ENCODE data around the gene PARP1.

PARP1 gene

DNA sequence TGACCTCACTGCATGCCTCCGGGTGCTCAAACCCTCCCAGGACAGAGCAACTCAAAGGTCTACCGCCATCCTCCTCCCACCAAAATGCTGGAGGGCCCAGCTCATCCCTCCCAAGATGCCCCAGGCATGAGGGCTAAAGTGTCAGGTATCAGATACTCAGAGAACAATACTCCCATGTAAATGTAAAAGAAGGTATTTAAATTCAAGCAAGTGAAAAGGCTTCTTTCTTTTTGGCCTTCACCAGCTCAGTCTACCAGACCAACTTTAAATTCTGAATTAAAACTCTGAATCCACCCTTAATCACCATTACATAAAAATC, 3.0 kb downstream of the PARP1 start:
- DNase-seq: no peak

DNA sequence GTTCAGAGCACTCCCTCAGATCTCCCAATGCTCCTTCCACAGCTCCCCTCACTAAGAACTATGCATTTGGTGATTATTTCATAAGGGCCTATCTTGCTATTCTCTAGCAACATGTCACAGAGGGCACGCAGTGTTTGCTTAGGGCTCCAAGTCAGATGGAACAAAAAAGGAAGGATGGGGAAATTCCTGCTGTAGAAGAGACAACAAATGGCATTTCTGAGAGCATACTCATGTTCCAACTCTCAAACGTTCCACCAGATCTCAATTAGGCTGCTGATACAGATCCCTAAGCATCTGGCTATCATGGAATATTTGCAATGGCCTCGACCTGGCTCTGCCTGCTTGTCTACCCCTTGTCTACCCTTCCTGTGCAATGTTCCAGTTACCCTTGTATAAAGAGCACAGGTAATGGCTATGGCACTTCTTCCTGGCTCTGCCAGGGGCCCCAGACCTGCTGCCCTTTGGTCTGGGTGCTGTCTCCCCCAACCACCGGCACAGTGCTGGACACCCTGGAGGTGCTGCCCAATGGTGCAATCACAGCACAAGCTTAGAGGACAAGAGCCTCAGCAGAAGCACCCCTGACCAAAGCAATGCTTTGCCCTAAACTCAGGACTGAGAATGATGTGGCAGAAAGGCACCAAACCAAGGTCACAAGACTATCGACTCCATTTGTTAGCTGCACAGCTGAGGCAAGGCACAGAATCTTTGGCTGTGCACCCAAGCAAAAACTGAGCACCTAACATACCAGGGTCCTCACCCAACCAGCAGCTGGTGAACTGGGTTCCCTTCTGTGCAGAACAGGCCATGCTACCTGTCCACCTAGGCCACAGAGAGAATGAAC, 3.6 kb downstream of the PARP1 start:
- no peak for DNase-seq

DNA sequence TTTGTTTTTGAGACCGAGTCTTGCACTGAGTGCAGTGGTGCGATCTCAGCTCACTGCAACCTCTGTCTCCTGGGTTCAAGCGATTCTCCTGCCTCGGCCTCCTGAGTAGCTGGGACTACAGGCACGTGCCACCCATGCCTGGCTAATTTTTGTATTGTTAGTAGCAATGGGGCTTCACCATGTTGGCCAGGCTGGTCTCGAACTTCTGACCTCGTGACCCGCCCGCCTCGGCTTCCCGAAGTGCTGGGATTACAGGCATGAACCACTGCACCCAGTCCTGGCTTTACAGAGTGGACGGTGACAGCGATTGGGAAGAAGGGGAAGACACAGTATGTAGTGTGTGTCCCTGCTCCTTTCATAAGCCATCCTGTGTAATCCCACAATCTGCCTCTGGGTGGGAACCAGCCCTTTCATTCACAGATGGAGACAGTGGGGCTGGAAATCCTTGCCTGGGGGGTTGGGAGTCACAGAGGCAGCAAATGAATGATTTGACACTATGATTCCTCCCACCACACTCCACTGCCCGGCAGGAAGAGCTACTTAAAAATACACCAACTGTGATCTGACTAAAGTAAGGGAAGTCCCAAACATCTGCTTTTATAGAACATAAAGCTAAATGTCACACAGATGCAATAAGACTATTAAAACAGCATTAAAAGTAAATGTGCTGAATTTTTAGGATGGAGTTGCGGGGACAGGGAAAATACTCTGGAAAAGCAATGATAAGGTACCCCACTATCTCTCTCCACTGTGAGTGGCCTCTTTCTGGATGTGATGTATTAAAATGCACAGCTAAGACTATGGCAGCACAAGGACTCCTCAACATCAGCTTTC, 4.5 kb downstream of the PARP1 start:
- no peak for DNase-seq

DNA sequence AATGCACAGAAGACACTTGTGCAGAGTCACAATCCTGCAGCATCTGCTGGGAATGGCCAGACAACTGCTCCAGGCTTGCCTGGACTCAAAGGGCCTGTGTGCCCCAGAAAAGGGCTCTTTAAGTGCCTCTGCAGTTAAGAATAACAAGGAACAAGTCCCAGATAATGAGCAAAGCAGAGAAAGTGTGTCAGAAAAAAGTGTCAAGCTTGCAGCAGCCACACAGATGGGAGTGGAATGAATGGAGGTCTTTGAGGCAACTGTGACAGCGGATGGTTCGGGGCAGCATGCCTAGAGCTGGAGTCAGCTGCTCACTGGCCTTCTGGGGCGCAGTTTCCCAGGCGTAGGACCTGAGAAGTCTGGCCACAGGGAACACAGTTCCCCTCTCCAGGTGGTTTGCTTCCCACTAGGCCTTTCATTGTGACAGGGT, 5.1 kb downstream of the PARP1 start:
- DNase-seq: no peak

DNA sequence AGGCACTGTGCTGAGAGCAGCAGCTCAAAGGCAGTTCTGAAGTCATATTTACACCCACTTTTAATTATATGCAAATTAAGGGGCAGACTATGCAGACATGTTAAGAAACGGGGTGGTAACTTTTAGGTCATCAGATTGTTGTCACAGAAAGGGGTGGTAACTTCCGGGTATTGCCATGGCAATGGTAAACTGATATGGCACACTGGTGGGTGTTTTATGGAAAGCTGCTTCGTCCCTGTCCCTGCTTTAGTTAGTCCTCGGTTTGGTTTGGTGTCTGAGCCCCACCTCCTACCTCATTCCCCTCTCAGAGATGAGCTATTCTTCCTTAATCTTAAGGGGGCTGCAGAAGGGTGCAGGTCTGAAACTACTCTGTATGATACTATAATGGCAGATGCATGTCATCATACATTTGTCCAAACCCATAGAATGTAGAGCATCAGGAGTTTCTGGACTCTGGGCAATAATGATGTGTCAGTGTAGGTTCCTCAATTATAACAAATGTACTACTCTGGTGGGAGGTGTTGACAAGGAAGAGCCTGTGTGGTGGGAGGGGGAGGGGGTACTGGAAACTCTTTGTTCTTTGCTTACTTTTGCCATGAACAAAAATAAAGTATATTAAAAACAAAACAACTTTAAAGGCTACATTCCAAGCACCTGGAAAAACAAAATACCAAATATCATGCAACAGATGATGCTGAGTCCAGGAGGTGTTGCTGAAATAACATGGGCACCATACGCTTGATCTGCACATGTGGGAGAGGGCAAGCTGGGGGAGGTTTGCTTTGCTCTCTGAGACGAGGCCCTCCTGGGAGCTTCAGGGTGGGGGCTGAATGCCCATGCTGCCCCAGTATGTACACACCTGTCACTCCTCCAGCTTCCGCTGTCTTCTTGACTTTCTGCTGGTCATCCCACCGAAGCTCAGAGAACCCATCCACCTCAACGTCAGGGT, 6.3 kb downstream of the PARP1 start:
- DNase-seq: no peak

DNA sequence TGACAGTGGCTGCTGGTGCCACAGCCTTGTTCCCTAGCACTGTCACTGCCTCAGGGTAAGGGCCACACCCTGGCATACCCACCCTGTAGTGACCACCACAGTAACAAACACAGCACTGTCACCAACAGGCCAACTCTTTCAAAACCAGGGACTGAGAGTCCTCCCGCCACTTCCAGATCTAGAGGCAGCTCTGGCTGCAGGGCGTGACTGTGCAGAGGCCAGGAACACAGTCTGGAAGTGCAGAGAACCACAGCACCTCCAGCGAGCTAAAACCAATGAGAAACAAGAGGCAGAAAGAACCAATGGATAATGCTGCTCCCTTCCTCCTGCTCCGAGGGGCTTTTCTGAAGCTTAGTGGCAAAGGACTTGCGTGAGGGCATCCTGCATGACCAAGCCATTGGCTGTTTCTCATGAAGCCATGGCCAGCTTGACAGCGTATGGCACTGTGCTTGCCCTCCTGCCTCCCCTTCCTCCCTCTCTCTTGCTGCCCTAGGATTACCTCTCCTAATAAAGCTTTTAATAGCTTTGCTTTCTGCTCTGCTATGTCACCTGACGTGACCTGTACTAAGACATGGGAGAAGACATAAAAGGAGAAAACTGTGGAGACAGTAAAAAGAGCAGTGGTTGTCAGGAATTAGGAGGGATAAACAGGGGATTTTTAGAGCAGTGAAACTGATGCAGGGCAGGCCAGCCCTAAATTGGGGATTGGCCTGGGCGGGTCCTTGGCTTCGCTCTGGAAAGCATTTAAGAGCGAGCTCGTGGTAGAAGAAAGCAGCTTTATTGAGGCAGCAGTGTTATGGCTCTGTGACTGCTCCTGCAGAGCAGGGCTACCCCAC, 7.2 kb downstream of the PARP1 start:
- no peak for DNase-seq

DNA sequence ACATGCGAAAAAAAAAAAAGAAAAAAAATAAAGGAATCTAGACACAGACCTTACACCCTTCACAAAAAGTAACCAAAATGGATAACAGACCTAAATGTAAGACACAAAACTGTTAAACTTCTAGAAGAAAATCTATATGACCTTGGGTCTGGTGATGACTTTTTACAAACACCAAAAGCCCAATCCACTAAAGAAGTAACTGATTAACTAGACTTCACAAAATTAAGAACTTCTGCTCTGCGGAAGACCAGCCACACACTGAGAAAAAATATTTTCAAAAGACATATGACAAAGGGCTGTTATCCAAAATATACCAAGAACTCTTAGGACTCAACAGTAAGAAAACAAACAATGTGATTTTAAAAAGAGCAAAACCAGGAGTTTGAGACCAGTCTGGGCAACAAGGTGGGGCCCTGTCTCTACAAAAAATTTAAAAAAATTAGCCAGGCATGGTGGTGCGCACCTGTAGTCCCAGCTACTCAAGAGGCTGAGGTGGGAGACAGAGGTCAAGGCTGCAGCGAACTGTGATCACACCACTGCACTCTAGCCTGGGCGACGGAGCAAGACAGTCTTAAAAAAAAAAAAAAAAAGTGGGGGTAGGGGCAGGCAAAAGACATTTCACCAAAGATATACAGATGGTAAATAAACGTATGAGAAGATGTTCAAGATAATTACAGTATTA, 9.8 kb downstream of the PARP1 start:
- DNase-seq: no peak

DNA sequence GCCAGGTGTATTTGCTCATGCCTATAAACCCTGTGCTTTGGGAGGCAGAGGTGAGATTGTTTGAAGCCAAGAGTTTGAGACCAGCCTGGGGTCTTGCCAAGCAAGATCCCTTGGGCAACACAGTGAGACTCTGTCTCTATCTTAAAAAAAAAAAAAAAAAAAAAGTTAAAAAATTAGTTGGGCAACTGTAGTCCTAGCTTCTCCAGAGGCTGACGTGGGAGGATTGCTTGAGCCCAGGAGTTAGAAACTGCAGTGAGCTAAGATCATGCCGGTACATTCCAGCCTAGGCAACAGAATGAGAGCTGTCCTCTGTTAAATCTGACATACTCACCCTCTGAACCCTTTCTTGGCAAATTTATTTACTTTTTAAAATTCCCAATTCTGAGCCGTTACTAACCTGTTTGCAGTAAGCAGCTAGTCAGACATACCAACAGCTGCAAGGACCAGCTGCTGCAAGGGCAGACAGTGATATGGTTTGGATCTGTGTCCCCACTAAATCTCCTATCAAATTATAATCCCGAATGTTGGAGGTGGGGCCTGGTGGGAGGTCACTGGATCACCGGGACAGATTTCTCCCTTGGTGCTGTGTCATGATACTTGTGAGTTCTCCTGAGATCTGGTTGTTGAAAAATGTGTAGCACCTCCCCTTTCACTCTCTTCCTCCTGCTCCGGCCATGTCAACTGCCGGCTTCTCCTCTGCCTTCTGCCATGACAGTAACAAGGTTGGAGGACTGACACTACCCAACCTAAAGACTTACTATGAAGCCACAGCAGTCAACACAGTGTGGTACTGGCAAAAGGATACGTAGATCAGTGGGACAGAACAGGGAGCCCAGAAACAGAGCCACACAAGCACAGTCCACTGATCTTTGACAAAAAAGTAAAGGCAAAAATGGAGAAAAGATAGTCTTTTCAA, 10.6 kb downstream of the PARP1 start:
- DNase-seq: no peak

DNA sequence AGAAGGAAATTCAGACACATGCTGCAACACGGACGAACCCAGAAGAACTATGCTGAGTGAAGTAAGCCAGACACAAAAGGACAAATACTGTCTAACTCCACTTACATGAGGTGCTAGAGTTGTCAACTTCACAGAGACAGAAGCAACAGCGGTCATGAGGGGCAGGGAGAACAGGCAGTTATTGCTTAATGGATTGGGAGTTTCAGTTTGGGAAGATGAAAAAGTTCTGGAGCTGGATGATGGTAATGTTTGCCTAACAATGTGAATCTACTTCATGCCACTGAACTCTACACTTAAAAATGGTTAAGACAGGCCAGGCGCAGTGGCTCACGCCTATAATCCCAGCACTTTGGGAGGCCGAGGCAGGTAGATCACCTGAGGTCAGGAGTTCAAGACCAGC, 12.1 kb downstream of the PARP1 start:
- DNase-seq: no peak

DNA sequence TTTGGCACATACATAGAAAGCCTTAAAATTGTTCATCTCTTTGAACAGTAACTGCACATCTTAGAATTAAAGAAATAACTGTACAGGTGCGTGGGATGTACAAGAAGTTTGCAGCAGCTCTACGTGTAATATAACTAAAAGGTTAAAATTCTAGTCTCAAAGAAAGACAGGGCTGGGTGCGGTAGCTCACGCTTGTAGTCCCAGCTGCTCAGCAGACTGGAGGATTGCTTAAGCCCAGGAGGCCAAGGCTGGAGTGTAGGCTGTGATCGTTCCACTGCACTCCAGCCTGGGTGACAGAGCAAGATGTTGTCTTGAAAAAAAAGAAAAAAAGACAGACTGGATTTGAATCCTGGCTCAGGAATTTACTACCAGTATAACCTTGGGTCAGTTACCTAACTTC, 13.4 kb downstream of the PARP1 start:
- DNase-seq: no peak

DNA sequence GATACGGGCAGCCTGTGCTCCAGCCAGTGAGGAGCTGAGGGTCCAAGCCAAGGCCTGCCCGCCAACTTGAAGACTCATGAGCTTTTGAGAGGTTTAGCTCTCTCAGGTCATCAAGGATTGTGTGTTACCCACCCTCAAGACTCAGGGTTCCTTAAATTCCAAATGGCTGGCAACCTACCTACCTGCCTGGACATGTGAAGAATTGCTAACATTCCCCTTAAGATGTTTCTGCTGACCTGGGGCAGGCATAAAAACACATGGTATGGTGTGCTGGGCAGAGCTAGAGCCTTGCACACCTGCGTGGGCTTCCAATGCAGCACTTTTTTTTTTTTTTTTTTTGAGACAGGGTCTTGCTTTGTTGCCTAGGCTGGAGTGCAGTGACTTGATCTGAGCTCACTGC, 17.2 kb downstream of the PARP1 start:
- no peak for DNase-seq

DNA sequence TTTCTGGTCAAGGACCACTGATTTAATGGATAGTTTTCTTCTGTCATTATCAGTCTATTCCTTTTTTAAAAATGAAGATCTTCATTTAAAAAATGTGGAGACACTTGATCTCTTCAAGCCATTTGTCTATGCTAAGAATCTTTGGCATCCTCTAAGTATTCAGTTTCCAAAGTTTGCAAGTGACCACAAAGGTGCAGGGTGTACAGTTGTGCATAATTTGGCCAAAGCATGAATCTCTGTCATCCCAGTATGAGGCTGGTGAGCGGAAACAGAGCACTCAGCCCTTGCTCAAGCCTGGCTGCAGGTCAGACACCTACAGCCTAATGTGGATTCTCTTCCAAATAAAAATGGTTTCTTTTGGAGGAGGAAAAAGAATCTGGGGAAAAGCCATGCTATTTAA, 19.8 kb downstream of the PARP1 start:
- DNase-seq: no peak

DNA sequence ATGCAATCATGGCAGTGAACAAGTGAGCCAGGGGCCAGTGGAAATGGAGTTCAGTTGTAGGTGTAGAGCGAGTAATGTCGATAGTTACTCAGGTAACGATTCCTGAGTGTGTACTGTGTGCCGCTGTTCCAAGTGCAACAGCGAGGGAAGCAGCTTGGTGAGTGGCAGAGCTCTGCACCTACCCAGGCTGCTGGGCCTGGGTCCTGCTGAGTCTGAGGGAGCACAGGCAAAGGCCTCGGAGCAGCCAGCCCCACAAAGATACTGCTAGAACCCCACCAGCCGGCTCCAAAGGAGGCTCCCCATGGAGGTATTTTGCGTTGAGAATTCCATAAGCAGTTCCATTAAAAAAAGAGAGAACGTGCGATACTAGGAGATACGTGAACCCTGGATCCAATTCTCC, 23.2 kb downstream of the PARP1 start:
- no peak for DNase-seq

DNA sequence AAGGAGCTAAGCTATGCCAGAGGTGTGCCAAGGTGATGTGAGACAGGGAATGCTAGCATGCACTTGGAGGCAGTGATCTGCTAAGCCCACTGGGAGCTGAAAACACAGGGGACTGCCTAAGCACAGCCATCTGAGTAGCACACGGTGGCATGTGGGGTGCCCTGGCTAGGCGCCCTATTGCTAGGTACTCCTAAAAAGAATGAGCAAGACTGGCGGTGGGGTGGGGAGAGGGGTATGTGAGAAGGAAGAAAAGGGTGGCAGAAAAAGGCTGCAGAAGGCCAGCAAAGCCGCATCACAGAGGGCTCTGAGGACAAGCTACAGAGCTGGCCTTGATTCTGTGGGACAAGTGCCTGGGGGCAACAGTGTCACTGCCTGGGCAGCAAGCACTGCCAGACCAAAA, 23.9 kb downstream of the PARP1 start:
- DNase-seq: no peak

DNA sequence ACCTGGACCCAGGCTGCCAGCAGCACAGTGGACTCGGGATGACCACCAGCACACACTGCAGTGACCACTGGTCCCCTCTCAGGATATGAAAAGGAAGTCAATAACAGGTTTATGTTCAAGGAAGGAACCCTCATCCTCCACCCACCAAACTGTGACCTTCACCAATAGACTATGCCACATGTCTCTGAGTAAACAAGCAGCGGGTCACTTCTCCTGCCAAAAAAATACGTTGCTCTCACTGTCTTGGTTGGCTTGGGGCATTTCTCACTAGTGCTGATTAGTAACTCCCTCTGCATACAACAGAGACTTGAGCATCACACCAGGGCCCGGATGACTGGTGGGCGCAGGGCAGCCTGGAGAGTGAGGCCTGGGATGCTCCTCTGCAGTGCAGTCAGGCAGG, 25.9 kb downstream of the PARP1 start:
- DNase-seq: no peak

DNA sequence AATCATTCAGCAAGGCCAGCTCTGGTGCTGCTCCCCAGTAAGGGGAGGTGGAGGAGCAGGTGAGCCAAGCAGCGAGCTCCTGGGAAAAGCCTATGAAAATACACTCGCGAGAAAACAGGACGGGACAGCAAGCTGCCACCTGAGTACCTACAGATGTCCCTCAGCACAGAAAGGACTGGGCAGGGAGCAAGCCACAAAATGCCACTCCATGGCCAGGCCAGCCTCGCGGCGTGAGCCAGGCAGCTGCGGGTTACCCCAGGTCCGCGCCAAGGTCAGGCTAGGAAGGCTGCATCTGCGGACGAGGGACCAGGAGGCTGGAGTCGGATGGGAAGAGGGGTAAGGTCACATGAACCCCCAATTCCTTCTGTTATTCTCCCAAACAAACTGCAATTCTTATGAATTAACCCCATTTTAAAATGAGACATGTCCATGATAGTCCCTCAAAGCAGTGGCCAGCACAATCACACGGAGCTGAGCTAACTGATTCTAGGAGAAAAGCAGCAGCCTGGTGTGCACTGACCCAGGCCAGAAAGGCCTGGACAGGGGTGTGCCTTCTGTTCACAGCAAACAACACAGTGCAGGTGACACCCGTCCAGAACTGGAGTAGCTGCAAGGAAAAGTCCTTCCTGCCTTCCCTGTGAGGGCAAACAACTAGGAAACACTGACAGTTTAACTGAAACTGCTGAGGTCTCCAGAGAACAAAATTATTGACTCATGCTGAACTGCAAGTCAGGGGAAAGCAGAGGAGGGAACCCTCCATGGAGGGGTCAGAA, 26.5 kb downstream of the PARP1 start:
- no peak for DNase-seq

DNA sequence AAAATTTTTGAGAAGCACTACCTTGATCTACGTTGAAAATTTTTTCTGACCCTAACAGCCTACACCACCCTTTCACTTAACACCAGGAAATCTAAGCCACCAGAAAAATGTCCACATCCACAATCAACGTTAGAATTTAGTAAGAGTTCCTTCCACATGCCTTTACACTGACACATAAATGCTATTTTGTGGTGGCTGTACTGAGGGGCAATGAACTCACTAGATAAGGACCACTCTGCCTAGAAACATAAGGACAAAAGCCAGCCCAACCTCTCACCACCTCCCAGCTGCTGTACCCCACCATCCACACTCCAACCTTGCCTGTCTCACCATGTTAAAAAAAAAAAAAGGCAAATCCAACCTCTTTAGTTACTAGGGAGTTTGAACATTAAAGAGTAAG, 29.8 kb downstream of the PARP1 start:
- DNase-seq: no peak

DNA sequence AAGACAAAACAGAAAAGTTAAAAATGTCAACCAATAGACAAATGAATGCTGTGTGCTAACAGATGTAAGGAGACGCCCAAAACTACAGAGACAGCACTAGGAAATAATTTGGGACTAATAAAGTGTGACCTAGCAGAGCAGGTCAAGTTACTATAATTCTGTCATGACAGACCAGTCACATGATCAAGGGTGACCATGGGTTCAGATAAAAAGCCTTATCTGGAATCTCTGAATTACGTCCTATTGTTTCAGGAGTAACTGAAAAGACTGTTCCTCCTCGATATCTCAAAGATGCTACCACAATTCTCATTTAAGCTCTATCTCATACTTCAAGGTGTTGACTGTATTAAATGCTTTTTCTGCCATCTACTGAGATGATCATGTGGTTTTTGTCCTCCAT, 31.6 kb downstream of the PARP1 start:
- DNase-seq: no peak

DNA sequence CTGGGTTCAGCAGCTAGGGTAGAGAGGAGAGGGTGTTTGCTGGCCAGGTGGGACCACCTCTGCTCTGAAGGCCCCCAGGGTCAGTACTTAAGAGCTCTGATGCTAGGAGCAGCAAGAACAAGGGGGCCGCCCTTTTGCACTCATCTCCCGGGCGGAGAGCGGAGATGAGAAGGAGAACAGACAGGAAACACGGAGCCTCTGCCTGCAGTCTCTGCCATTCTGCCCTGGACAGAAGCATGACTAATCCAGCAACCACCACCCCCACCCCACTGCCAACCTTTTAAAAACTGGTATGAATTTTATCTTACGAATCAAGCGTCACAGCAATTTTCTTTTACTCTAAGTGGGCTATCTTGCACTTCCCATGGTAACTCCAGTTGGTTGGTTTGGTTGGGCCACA, 34.5 kb downstream of the PARP1 start:
- no peak for DNase-seq

DNA sequence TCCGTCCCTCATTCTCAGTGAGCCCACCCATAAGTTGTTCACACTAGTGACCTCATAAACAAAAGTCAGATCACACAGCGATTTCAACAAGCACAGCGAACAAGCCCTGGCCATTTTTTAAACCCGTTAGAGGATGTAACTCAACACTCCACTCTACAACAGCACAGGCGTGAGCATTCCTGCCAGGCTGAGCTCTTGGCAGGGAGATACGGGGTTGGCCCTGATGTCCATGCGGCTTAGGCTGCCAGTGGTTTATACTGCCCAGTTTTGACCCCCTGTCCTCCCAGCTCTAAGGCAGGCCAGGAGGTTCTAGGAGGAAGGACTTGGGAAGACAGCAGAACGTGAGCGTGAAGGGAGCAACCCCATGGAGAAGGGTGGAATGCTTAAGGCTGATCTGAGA, 35.0 kb downstream of the PARP1 start:
- no peak for DNase-seq

Data from cortex of kidney (tissue), 1 donor.